ENCODE measurements around the gene RB1. TPM values are rescaled to one million over a fixed set of nuclear protein-coding genes. Genes with fewer than 3 reads are reported as not detected.

Gene RB1
- total RNA-seq, 2 donors from 2014 or later, result 26.5 to 48.1 TPM

DNA sequence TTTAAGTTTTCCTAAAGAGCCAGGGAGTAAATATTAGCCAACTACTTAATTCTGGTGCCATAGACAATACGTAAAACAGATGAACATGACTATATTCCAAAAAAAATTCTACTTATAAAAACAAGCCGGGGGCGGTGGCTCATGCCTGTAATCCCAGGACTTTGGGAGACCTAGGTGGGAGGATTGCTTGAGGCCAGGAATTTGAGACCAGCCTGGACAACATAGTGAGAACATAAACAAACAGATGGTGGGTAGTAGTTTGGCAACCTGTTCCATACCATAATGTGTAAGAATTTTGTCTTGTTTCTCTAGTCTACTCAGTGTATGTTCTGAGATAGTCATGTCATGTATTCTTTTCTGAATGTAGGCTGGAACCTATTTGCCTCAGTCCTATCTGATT, 45.1 kb upstream of the RB1 start:
- no peak for DNase-seq (ENCODE audit: low spot score)
- H3K27ac ChIP-seq, result no peak overlapping the region
- no peak for TF ChIP-seq CTCF (IDR thresholded peaks at IDR 0.05)
- no peak for ATAC-seq (ENCODE audit: insufficient number of reproducible peaks, low FRiP score, low read depth)
- H3K27me3 ChIP-seq (replicated peaks; ENCODE audit: insufficient read depth), result no peaks in the 10 kb centered on the region
- no peak overlapping the region for H3K4me3 ChIP-seq
- no peaks in the 10 kb centered on the region for H3K9me3 ChIP-seq
- H3K36me3 ChIP-seq, result peaks cover 60% of the 10 kb centered on the region
- peaks cover 7 to 12% of the 10 kb centered on the region in 2 donors for H3K4me1 ChIP-seq (ENCODE audit: control insufficient read depth in 1 of 2, low read depth in 2 of 2)

- Histone ChIP-seq H3K27me3 (replicated peaks; ENCODE audit: insufficient read depth) (no peaks in the 10 kb centered on the region), H3K36me3 (peaks cover 50% of the 10 kb centered on the region), H3K4me1 (ENCODE audit: control insufficient read depth in 1 of 2, low read depth in 2 of 2) (peaks cover 0 to 12% of the 10 kb centered on the region in 2 donors), H3K27ac (no peak overlapping the region), H3K9me3 (no peaks in the 10 kb centered on the region), H3K4me3 (no peak overlapping the region)
- DNase-seq (ENCODE audit: low spot score) (no peak), ATAC-seq (ENCODE audit: insufficient number of reproducible peaks, low FRiP score, low read depth) (no peak)
- no peak for TF ChIP-seq CTCF (IDR thresholded peaks at IDR 0.05)
These were observed 42.6 kb upstream of the RB1 start for GRCh38 chr13:48260970-48261369.

GRCh38 chr13:48263196-48263595, 40.4 kb upstream of the RB1 start:
- no peak for ATAC-seq (ENCODE audit: insufficient number of reproducible peaks, low FRiP score, low read depth)
- Histone ChIP-seq H3K4me1 (ENCODE audit: control insufficient read depth in 1 of 2, low read depth in 2 of 2) (peaks cover 0 to 10% of the 10 kb centered on the region in 2 donors), H3K36me3 (peaks cover 33% of the 10 kb centered on the region), H3K27me3 (replicated peaks; ENCODE audit: insufficient read depth) (no peaks in the 10 kb centered on the region), H3K4me3 (no peak overlapping the region), H3K9me3 (no peaks in the 10 kb centered on the region), H3K27ac (no peak overlapping the region)
- no peak for DNase-seq (ENCODE audit: low spot score)
- TF ChIP-seq CTCF (IDR thresholded peaks at IDR 0.05), result no peak

- Histone ChIP-seq H3K9me3 (no peaks in the 10 kb centered on the region), H3K4me1 (ENCODE audit: control insufficient read depth in 1 of 2, low read depth in 2 of 2) (peaks cover 0 to 5% of the 10 kb centered on the region in 2 donors), H3K27ac (no peak overlapping the region), H3K4me3 (no peak overlapping the region), H3K36me3 (peaks cover 30% of the 10 kb centered on the region), H3K27me3 (replicated peaks; ENCODE audit: insufficient read depth) (no peaks in the 10 kb centered on the region)
- no peak for DNase-seq (ENCODE audit: low spot score)
- no peak for TF ChIP-seq CTCF (IDR thresholded peaks at IDR 0.05)
- ATAC-seq (ENCODE audit: insufficient number of reproducible peaks, low FRiP score, low read depth), result no peak
These were observed 39.5 kb upstream of the RB1 start for GRCh38 chr13:48264058-48264457.

GRCh38 chr13:48265217-48265815, 38.2 kb upstream of the RB1 start:
- no peak overlapping the region for H3K4me3 ChIP-seq
- no peak for DNase-seq (ENCODE audit: low spot score)
- H3K27me3 ChIP-seq (replicated peaks; ENCODE audit: insufficient read depth), result no peaks in the 10 kb centered on the region
- ATAC-seq (ENCODE audit: insufficient number of reproducible peaks, low FRiP score, low read depth), result no peak
- no peaks in the 10 kb centered on the region for H3K4me1 ChIP-seq (ENCODE audit: control insufficient read depth in 1 of 2, low read depth in 2 of 2)
- H3K9me3 ChIP-seq, result no peaks in the 10 kb centered on the region
- H3K27ac ChIP-seq, result no peak overlapping the region
- peaks cover 19% of the 10 kb centered on the region for H3K36me3 ChIP-seq
- no peak for TF ChIP-seq CTCF (IDR thresholded peaks at IDR 0.05)
